HCT116 (cell line): ENCODE measurements around the gene RIMKLA. TPM values are rescaled to one million over a fixed set of nuclear protein-coding genes. Genes with fewer than 3 reads are reported as not detected.

ENCODE experiments used
- ATAC-seq: fragments of 200-7000 bp; cut with Tn5 transposase; 2 replicates; pipeline ENCODE4 v1.9.1; 2020; ENCODE audit warnings: mild to moderate bottlenecking, moderate library complexity
- BruUV-seq: library from RNA; stranded (reverse); fragments of 400-500 nt; replicated peaks from 2 replicates; lab custom pipeline; 2021; lab: Mats Ljungman, UMichigan
- CTCF ChIA-PET: fragments of 300-600 bp; sonication (Branson Sonifier 250); formaldehyde crosslinking; loops from one replicate; lab custom pipeline; 2021; ENCODE audit warnings: antibody characterized with exemption; lab: Charles Lee
- POLR2A ChIA-PET: fragments of 300-600, 350-600 bp; sonication (Branson Sonifier 250); formaldehyde crosslinking; loops from one replicate; lab custom pipeline; 2021; ENCODE audit warnings: antibody characterized with exemption; lab: Charles Lee
- RAD21 ChIA-PET, 2 experiments: fragments of 300-600 bp; sonication (Branson Sonifier 250); formaldehyde crosslinking; loops; one replicate each; lab custom pipeline; 2023; ENCODE audit warnings: low total read pairs in 2 of 2; ENCODE audit not compliant: uncharacterized antibody in 2 of 2, unreplicated experiment in 2 of 2, low non-redundant PET in 1 of 2; lab: Charles Lee
- DNase-seq: peaks from one replicate; pipeline ENCODE4 v3.0.0-alpha.2; 2010; ENCODE audit warnings: low read depth, low spot score
- H2AFZ ChIP-seq: fragments of 200-600 bp; shearing (Covaris generic), sonication (generic); 2 replicates; pipeline ENCODE4 v1.6.1; 2017; ENCODE audit warnings: low read depth, mixed run types, mixed read lengths, antibody characterized with exemption, low read length; ENCODE audit not compliant: poor library complexity, severe bottlenecking
- H3K27ac ChIP-seq: 2 replicates; pipeline ENCODE4 v1.5.1; 2012; ENCODE audit warnings: low read depth, low read length
- H3K27me3 ChIP-seq: fragments of 200-600 bp; sonication (generic); 2 replicates; pipeline ENCODE4 v1.6.1; 2016; ENCODE audit warnings: mixed run types, low read length, mixed read lengths; ENCODE audit not compliant: insufficient read depth
- H3K36me3 ChIP-seq, 2 experiments: fragments of 200-500 bp in 1 of 2; fragments of 200-600 bp in 1 of 2; sonication (Bioruptor generic) in 1 of 2; sonication (generic) in 1 of 2; 2 replicates each; pipeline versions ENCODE4 v1.5.1 to v1.6.1; 2014 to 2016; ENCODE audit warnings: low read length in 2 of 2, inconsistent platforms in 1 of 2, mixed read lengths in 1 of 2, mixed run types in 1 of 2; ENCODE audit not compliant: insufficient read depth in 2 of 2, control insufficient read depth in 1 of 2
- H3K4me1 ChIP-seq, 2 experiments: fragments of 200-600 bp in 1 of 2; sonication (generic) in 1 of 2; 2 replicates each; pipeline versions ENCODE4 v1.5.1 to v1.6.1; 2012 to 2017; ENCODE audit warnings: low read length in 2 of 2, inconsistent platforms in 1 of 2, mild to moderate bottlenecking in 1 of 2, mixed read lengths in 1 of 2, mixed run types in 1 of 2, moderate library complexity in 1 of 2; ENCODE audit not compliant: insufficient read depth in 2 of 2, control insufficient read depth in 1 of 2
- H3K4me2 ChIP-seq: fragments of 200-600 bp; sonication (generic); 2 replicates; pipeline ENCODE4 v1.6.1; 2017; ENCODE audit warnings: mixed run types, low read length, mixed read lengths
- H3K4me3 ChIP-seq, 2 experiments: fragments of 200-600 bp in 1 of 2; sonication (generic) in 1 of 2; replicated peaks in 1 of 2; 2 replicates each; pipeline ENCODE4 v1.5.1; 2011 to 2016; ENCODE audit warnings: low read length in 2 of 2, control low read depth in 1 of 2, low read depth in 1 of 2, mild to moderate bottlenecking in 1 of 2, mixed read lengths in 1 of 2, mixed run types in 1 of 2
- H3K79me2 ChIP-seq: fragments of 200-600 bp; sonication (generic); 2 replicates; pipeline ENCODE4 v1.6.1; 2017; ENCODE audit warnings: mild to moderate bottlenecking, mixed run types, low read length, moderate library complexity, mixed read lengths; ENCODE audit not compliant: insufficient read depth
- H3K9ac ChIP-seq: fragments of 200-600 bp; sonication (generic); 2 replicates; pipeline ENCODE4 v1.6.1; 2016; ENCODE audit warnings: low read length, mixed read lengths
- H3K9me2 ChIP-seq: fragments of 200-600 bp; sonication (generic), shearing (Covaris generic); 2 replicates; pipeline ENCODE4 v1.6.1; 2017; ENCODE audit warnings: mixed run types, mild to moderate bottlenecking, moderate library complexity; ENCODE audit not compliant: insufficient read depth
- H3K9me3 ChIP-seq, 2 experiments: fragments of 200-500 bp in 1 of 2; fragments of 200-600 bp in 1 of 2; sonication (Bioruptor generic) in 1 of 2; sonication (generic) in 1 of 2; 2 replicates each; pipeline ENCODE4 v1.6.1; 2014 to 2017; ENCODE audit warnings: low read length in 2 of 2, mixed read lengths in 2 of 2, inconsistent platforms in 1 of 2, low read depth in 1 of 2, mild to moderate bottlenecking in 1 of 2, mixed run types in 1 of 2, moderate library complexity in 1 of 2; ENCODE audit not compliant: control insufficient read depth in 1 of 2, insufficient read depth in 1 of 2
- H4K20me1 ChIP-seq: fragments of 200-600 bp; sonication (generic), shearing (Covaris generic); 2 replicates; pipeline ENCODE4 v1.6.1; 2017; ENCODE audit warnings: mixed run types, mild to moderate bottlenecking, moderate library complexity; ENCODE audit not compliant: insufficient read depth
- ELF1 ChIP-seq: IDR thresholded peaks from 2 replicates; pipeline ENCODE4 v1.6.1; 2012; ENCODE audit warnings: low read depth, borderline replicate concordance
- FOSL1 ChIP-seq: IDR thresholded peaks from 2 replicates; pipeline ENCODE4 v1.6.1; 2012; ENCODE audit warnings: low read depth
- SRF ChIP-seq: IDR thresholded peaks from 2 replicates; pipeline ENCODE4 v1.6.1; 2012; ENCODE audit warnings: low read depth
- ZFX ChIP-seq: fragments of 450-650 bp; IDR thresholded peaks from 2 replicates; pipeline ENCODE4 v1.6.1; 2017
- ZNF274 ChIP-seq: fragments of 200-500 bp; sonication (Bioruptor generic); IDR thresholded peaks from 2 replicates; pipeline ENCODE4 v1.6.1; 2014; ENCODE audit warnings: mild to moderate bottlenecking, low read depth, low read length, inconsistent platforms
- intact Hi-C: fragments of 100-400 bp; cut with micrococcal nuclease; formaldehyde crosslinking; loops from 2 replicates; pipeline ENCODE4 v1.10.0; 2022
- total RNA-seq: library from RNA; stranded (reverse); gene quantifications from one replicate; pipeline ENCODE4 v1.2.1, GENCODE V29; 2021; ENCODE audit not compliant: unreplicated experiment

The RIMKLA gene
- total RNA-seq, 1 experiment from 2014 or later = 4.9 TPM

GRCh38 chr1:42417166-42417565 is 36.6 kb downstream of the RIMKLA start:
- Histone ChIP-seq H4K20me1 (no peaks in the 10 kb centered on the region), H3K4me2 (no peak overlapping the region), H3K27ac (no peak overlapping the region), H3K27me3 (no peaks in the 10 kb centered on the region), H3K4me1 (no peaks in the 10 kb centered on the region), H3K9ac (no peak overlapping the region), H3K9me3 (no peaks in the 10 kb centered on the region), H3K9me2 (no peaks in the 10 kb centered on the region), H3K4me3 (no peak overlapping the region), H3K79me2 (no peaks in the 10 kb centered on the region), H3K36me3 (no peaks in the 10 kb centered on the region), H2AFZ (no peak overlapping the region)
- TF ChIP-seq FOSL1 (no peak), ZFX (no peak)
- ChIA-PET POLR2A (no interaction called here), CTCF (no interaction called here), RAD21 (no interaction called here)
- no peak for ATAC-seq
- BruUV-seq = no TSS peak
- DNase-seq = no peak
- intact Hi-C loops = no loop called here

GRCh38 chr1:42418516-42418915 is 37.9 kb downstream of the RIMKLA start:
- TF ChIP-seq ZNF274 (no peak), SRF (no peak), ELF1 (no peak)
- ChIA-PET POLR2A (no interaction called here), RAD21 (no interaction called here), CTCF (no interaction called here)
- intact Hi-C loops = no loop called here
- Histone ChIP-seq H3K4me1 (no peaks in the 10 kb centered on the region), H3K36me3 (no peaks in the 10 kb centered on the region), H3K4me2 (no peak overlapping the region), H3K9ac (no peak overlapping the region), H3K27me3 (no peaks in the 10 kb centered on the region), H3K4me3 (no peak overlapping the region), H4K20me1 (no peaks in the 10 kb centered on the region), H3K9me3 (no peaks in the 10 kb centered on the region), H3K27ac (no peak overlapping the region), H3K79me2 (no peaks in the 10 kb centered on the region), H3K9me2 (no peaks in the 10 kb centered on the region), H2AFZ (no peak overlapping the region)
- no peak for DNase-seq
- BruUV-seq = no TSS peak
- ATAC-seq = no peak
